Measurements from ENCODE around the gene HDGFL2.

HDGFL2 gene

GRCh38 chr19:4488496-4488895, 16.4 kb downstream of the HDGFL2 start:
- no peaks in the 10 kb centered on the region for H3K79me2 ChIP-seq (ENCODE audit: insufficient read depth, low read length)
- no peak overlapping the region for H3K27ac ChIP-seq (ENCODE audit: low read length)
- no peaks in the 10 kb centered on the region for H3K27me3 ChIP-seq (ENCODE audit: insufficient read depth, low read length, poor library complexity)
- ATAC-seq (ENCODE audit: insufficient read depth, low read depth) (no peak), DNase-seq (no peak)
- H3K9ac ChIP-seq (ENCODE audit: low read depth, low read length) = no peak overlapping the region
- no peak overlapping the region for H3K4me2 ChIP-seq (ENCODE audit: insufficient read depth, low read length)
- peaks cover 8% of the 10 kb centered on the region; the same call in 1 of the 2 replicates for H4K20me1 ChIP-seq (ENCODE audit: insufficient read depth, low read length)
- H3K4me1 ChIP-seq (ENCODE audit: insufficient read depth, low read length) = no peaks in the 10 kb centered on the region
- peaks cover 57% of the 10 kb centered on the region for H3K36me3 ChIP-seq (ENCODE audit: insufficient read depth, low read length)
- no peaks in the 10 kb centered on the region for H3K9me3 ChIP-seq (ENCODE audit: insufficient read depth, low read length, severe bottlenecking)
- no peak for TF ChIP-seq EZH2 (IDR thresholded peaks at IDR 0.05; ENCODE audit: borderline replicate concordance, low read depth, low read length, severe bottlenecking)
- TF ChIP-seq CTCF (IDR thresholded peaks at IDR 0.05; ENCODE audit: borderline replicate concordance, extremely low read depth, low read length, poor library complexity, severe bottlenecking) = no peak
- no peak overlapping the region for H3K4me3 ChIP-seq (ENCODE audit: low read depth in 1 of 2, low read length in 2 of 2)
- no peak overlapping the region for H2AFZ ChIP-seq (ENCODE audit: low read depth, low read length)

DNA sequence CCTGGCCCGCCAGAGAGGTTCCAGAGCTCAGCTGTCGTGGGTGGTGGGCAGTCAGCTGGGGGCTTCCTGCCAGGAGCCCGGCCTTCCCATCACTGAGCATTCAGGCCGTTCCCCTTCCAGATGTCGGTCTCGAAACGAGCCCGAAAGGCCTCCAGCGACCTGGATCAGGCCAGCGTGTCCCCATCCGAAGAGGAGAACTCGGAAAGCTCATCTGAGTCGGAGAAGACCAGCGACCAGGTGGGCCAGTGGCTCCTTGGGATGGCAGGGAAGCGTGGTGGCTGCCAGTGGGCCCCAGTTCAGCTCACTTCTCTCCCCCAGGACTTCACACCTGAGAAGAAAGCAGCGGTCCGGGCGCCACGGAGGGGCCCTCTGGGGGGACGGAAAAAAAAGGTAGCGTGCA, 19.3 kb downstream of the HDGFL2 start:
- H3K4me1 ChIP-seq (ENCODE audit: insufficient read depth, low read length) = no peaks in the 10 kb centered on the region
- no peaks in the 10 kb centered on the region for H3K79me2 ChIP-seq (ENCODE audit: insufficient read depth, low read length)
- H3K27ac ChIP-seq (ENCODE audit: low read length) = no peak overlapping the region
- H3K36me3 ChIP-seq (ENCODE audit: insufficient read depth, low read length) = peaks cover 75% of the 10 kb centered on the region
- no peak overlapping the region for H3K4me2 ChIP-seq (ENCODE audit: insufficient read depth, low read length)
- peaks cover 8% of the 10 kb centered on the region; the same call in 1 of the 2 replicates for H4K20me1 ChIP-seq (ENCODE audit: insufficient read depth, low read length)
- TF ChIP-seq EZH2 (IDR thresholded peaks at IDR 0.05; ENCODE audit: borderline replicate concordance, low read depth, low read length, severe bottlenecking) = no peak
- TF ChIP-seq CTCF (IDR thresholded peaks at IDR 0.05; ENCODE audit: borderline replicate concordance, extremely low read depth, low read length, poor library complexity, severe bottlenecking) = no peak
- H3K27me3 ChIP-seq (ENCODE audit: insufficient read depth, low read length, poor library complexity) = no peaks in the 10 kb centered on the region
- H3K9ac ChIP-seq (ENCODE audit: low read depth, low read length) = no peak overlapping the region
- H3K4me3 ChIP-seq (ENCODE audit: low read depth in 1 of 2, low read length in 2 of 2) = no peak overlapping the region
- no peak for ATAC-seq (ENCODE audit: insufficient read depth, low read depth)
- H2AFZ ChIP-seq (ENCODE audit: low read depth, low read length) = no peak overlapping the region
- H3K9me3 ChIP-seq (ENCODE audit: insufficient read depth, low read length, severe bottlenecking) = no peaks in the 10 kb centered on the region
- DNase-seq = no peak

DNA sequence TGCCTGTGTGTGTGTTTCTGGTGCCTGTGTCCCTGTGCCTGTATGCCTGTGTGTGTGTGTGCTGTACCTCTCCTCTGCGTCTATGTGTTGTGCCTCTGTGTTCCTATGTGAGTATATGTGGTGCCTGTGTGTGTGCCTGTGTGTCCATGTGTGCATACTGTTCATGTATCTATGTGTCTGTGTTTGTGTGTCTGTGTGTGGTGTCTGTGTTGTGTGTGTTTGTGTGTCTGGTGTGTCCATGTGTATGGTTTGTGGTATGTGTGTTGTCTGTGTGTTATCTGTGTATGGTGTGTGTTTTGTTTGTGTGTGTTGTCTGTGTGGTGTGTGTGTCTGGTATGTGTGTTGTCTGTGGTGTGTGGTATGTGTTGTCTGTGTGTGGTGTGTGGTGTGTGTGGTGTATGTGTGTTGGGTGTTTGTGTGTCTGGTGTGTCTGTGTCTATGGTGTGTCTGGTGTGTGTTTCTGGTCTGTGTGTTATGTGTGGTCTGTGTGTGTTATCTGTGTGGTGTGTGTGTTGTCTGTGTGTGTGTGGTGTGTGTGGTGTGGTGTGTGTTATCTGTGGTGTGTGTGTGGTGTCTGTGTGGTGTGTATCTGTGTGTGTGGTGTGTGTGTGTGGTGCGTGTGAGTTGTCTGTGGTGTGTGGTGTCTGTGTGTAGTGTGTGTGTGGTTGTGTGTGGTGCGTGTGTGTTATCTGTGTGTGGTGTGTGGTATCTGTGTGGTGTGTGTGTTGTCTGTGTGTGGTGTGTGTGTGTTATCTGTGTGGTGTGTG, 20.4 kb downstream of the HDGFL2 start:
- Histone ChIP-seq H3K9me3 (ENCODE audit: insufficient read depth, low read length, severe bottlenecking) (no peaks in the 10 kb centered on the region), H3K27me3 (ENCODE audit: insufficient read depth, low read length, poor library complexity) (no peaks in the 10 kb centered on the region), H3K36me3 (ENCODE audit: insufficient read depth, low read length) (peaks cover 80% of the 10 kb centered on the region), H3K79me2 (ENCODE audit: insufficient read depth, low read length) (no peaks in the 10 kb centered on the region), H3K27ac (ENCODE audit: low read length) (no peak overlapping the region), H3K4me2 (ENCODE audit: insufficient read depth, low read length) (no peak overlapping the region), H3K4me1 (ENCODE audit: insufficient read depth, low read length) (no peaks in the 10 kb centered on the region), H3K9ac (ENCODE audit: low read depth, low read length) (no peak overlapping the region), H2AFZ (ENCODE audit: low read depth, low read length) (no peak overlapping the region), H4K20me1 (ENCODE audit: insufficient read depth, low read length) (peaks cover 8% of the 10 kb centered on the region; the same call in 1 of the 2 replicates), H3K4me3 (ENCODE audit: low read depth in 1 of 2, low read length in 2 of 2) (no peak overlapping the region)
- ATAC-seq (ENCODE audit: insufficient read depth, low read depth) (no peak), DNase-seq (no peak)
- TF ChIP-seq EZH2 (IDR thresholded peaks at IDR 0.05; ENCODE audit: borderline replicate concordance, low read depth, low read length, severe bottlenecking) (no peak), CTCF (IDR thresholded peaks at IDR 0.05; ENCODE audit: borderline replicate concordance, extremely low read depth, low read length, poor library complexity, severe bottlenecking) (no peak)
